PC-3 (cell line): ENCODE data around the gene TXNRD1.

Experiments
- CTCF ChIP-seq: fragments of 300-600 bp; sonication (generic); conservative IDR thresholded peaks from 2 replicates; pipeline ENCODE4 v1.5.1; 2017; ENCODE audit warnings: antibody characterized with exemption, low read depth, mild to moderate bottlenecking, low read length
- EZH2phosphoT487 ChIP-seq: fragments of 300-600 bp; sonication (generic); IDR thresholded peaks from 2 replicates; pipeline ENCODE4 v1.6.1; 2018; ENCODE audit warnings: mild to moderate bottlenecking, antibody characterized with exemption, low read length, borderline replicate concordance

DNA sequence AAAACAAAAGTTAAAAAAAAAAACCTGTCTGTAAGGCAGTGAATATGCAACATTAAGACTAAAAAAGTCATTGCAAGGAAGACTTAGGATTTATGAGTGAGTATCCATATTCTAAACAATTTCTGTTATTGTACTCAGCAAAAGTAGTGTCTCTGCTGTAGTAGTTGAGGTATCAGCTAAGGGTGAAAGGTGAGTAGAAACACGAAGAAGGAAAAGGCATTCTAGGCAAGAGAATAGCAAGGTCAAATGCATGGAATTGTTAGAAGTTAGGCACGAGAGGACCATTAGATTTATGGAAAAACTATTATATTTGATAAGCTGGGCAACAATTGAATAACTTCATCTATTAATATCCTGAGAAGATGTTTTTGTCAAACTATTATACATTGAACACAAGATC lies 89.8 kb downstream of the TXNRD1 start:
- TF ChIP-seq CTCF (no peak), EZH2phosphoT487 (no peak)
